HK-2 (cell line): ENCODE measurements around the gene NARS2.
"Not testable (repeated sequence)": the region's sequence is repeated elsewhere in the genome, so short reads cannot be mapped to it uniquely, and the experiment has no call there.

Experiments used
- DNase-seq: peaks from one replicate; pipeline ENCODE4 v3.0.0-alpha.2; 2018; ENCODE audit not compliant: unreplicated experiment

Gene NARS2

DNA sequence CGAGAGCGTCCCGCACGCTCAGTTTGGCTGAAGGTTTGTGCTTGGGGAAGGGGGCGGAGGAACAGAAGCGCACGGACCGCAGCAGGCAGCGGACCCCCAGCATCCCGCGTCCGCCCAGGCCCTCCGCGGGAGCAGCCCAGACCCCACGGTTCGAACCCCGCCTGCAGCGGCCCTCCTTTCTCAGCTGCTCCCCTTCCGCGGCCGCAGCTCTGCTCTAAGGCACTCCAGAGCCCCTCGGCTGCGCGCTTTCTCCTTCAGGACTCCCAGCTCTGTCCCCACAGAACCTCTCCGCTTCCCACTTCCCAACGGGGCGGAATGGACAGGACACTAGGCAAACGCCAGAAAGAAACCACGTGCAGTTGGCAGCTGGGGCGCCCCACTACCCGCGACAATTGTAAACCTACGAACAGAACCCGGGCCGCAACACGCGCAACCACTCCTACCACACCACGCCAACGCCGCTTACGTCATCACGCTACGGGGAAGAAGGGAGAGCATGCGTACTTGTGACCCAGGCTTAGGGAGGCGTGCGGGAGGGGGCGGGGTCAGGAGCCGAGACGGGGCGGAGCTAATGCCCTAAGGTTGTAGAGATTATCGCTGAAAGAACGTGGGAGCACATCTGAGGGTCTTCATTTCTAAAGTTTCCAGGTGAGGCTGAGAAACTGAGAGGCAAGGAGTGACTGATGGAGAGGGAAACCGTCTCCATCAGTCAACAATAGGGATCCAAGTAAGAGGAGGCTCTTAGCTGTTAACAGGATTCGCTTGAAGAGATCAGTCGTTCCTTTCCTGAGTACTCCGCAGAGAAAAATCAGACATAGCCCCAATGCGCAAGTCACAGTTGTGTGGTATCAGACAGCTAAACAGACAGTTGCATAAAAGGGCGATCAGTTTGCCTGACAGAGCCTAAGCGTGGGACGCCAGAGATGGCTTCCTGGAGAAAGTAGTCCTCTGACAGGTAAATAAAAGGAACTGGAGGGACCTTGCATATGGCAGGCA, at the start of gene NARS2:
Gene NARS2, minus strand, starts transcription at position 479 of the 996 bp plus-strand sequence. Its CDS starts 376 bp downstream, at position 103.
- DNase-seq, result peak; percentile 89

- no peak for DNase-seq
Measured at GRCh38 chr11:78622666-78623065, 48.0 kb upstream of the NARS2 start.

GRCh38 chr11:78620159-78620558, 45.5 kb upstream of the NARS2 start:
- DNase-seq, result no peak

- DNase-seq, result no peak
Measured at GRCh38 chr11:78615724-78616123, 41.1 kb upstream of the NARS2 start.

- DNase-seq, result no peak
Measured at GRCh38 chr11:78613378-78613813, 38.7 kb upstream of the NARS2 start.

DNA sequence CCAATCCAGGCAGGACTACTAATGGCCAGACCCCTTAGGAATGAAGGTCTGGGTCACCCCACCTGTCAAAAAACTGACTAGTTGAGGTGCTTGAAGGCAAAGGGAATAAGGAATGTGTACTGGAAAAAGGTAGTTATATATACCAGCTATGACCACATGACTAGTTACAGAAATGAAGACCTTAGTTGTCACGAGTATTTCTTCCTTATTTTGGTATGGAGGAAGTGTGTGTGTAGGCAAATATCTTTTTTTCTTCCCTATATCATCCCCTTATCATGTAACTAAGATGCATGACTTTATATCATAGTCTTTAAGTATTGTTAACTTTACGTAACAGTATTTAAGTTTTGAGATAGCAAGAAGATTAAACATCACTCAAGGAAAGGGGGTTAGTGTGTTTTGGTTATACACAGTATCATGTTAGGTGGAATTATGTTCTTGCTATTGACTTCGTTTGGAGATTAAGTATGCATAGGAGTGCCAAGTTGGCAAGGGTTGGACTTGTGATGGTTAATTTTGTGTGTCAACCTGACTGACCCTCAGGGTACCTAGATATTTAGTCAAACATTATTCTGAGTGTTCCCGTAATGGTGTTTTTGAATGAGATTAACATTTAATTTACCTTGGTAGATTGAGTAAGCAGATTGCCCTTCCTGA, 38.2 kb upstream of the NARS2 start:
- DNase-seq, result no peak

- DNase-seq, result not testable (repeated sequence)
Measured at GRCh38 chr11:78609321-78609720, 34.7 kb upstream of the NARS2 start.

- no peak for DNase-seq
Measured at GRCh38 chr11:78607696-78608095, 33.0 kb upstream of the NARS2 start.

DNA sequence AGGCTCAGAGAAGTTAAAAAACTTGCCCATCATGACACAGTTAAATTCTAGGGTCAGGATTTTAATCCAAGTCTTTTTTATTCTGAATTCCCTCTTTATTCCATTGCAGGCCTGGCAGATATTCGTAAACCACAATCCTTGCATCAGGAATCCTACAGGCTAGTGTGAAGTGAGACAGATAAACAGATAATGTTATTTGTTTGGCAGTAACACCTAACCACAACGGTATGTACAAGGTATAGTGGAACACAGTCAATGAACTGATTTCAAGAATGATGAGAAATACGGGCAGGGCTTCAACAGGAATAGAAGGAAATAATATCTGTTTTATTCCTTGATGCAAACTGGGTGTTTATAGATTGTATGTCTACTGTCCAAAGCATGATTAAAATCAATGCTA, 32.0 kb upstream of the NARS2 start:
- no peak for DNase-seq

DNA sequence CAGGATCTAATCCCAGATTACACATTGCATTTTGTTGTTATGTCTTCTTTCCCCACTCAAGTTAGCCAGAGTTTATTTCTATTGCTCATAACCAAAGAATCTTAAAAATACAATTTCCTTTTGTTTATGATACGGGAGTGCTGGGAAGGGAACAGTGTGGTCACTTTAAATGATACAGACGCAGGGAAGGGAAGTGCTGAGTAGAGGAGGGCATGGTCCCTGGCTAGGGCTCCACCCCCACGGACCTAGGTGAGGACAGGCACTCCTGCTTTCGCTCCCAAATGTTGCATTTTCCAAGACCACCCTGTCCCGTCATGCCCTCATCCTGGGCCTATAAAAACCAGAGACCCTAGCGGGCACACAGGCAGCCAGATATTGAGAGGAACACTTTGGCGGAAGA, 30.6 kb upstream of the NARS2 start:
- DNase-seq, result no peak

GRCh38 chr11:78603792-78604191, 29.1 kb upstream of the NARS2 start:
- no peak for DNase-seq

DNA sequence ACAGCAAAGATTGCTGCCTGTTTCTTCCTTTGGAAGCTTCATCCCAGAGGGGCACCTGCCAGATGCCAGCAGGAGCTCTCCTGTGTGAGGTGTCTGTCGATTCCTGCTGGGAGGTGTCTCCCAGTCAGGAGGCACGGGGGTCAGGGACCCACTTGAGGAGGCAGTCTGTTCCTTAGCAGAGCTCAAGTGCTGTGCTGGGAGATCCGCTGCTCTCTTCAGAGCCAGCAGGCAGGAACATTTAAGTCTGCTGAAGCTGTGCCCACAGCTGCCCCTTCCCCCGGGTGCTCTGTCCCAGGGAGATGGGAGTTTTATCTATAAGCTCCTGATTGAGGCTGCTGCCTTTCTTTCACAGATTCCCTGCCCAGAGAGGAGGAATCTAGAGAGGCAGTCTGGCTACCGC, 28.1 kb upstream of the NARS2 start:
- DNase-seq, result not testable (repeated sequence)

DNA sequence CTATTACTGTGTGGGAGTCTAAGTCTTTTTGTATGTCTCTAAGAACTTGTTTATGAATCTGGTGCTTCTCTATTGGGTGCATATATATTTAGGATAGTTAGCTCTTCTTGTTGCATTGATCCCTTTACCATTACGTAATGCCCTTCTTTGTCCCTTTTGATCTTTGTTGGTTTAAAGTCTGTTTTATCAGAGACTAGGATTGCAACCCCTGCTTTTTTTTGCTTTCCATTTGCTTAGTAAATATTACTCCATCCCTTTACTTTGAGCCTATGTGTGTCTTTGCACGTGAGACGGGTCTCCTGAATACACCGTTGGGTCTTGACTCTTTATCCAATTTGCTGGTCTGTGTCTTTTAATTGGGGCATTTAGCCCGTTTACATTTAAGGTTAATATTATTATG, 26.4 kb upstream of the NARS2 start:
- not testable (repeated sequence) for DNase-seq

DNA sequence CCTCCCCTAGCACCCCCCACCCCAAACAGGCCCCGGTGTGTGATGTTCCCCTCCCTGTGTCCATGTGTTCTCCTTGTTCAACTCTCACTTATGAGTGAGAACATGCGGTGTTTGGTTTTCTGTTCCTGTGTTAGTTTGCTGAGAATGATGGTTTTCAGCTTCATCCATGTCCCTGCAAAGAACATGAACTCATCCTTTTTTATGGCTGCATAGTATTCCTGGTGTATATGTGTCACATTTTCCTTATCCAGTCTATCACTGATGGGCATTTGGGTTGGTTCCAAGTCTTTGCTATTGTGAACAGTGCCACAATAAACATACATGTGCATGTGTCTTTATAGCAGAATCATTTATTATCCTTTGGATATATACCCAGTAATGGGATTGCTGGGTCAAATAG, 22.9 kb upstream of the NARS2 start:
- not testable (repeated sequence) for DNase-seq

DNA sequence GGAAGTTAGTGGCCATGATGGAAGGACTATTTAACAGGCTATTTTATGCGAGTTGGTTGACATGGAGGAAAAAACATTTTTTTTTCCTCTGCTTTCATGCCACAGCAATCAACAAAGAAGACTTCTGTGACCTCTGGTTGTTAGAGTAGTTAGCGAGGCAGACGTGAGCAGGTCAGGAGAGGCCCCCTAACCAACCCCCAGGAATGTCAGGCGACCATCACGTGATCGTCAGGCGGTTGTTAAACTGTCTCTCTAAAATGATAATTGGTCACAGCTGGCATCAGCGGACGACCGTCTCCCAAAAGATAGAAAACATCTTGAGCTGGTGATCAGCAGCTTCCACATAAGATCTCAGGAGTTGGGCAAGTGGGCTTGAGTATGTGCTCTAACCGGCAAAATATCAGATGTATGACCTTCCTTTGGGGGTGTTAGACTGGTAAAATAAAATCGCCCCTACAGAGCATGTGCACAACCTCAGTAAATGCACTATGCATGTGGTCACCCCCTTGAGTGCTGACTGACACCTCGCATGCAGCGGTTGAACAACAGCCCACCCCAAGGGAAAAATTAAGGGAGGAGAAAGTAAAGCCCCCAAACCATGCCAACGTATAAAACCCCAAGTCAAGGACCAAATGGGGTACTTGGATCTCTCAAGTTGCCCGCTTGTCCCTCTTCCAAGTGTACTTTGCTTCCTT, 20.9 kb upstream of the NARS2 start:
- no peak for DNase-seq

DNA sequence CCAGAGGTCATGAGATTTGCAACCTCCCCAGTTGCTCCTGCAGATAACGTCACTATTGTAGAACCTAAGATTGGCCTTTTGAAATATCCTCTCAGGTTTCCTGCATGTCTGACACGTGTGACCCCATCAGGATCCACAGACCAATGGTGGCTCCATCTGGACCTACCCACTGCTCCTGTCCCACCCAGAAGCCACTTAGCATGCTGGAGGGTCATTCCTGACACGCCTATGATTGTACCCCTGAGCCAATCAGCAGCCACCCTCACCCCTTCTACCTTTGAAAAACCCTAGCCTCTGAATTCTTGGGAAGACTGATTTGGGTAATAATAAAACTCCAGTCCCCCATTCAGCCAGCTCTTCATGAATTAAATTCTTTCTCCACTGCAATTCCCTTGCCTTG, 20.1 kb upstream of the NARS2 start:
- no peak for DNase-seq

- DNase-seq, result no peak
Measured at GRCh38 chr11:78588517-78588916, 13.9 kb upstream of the NARS2 start.

DNA sequence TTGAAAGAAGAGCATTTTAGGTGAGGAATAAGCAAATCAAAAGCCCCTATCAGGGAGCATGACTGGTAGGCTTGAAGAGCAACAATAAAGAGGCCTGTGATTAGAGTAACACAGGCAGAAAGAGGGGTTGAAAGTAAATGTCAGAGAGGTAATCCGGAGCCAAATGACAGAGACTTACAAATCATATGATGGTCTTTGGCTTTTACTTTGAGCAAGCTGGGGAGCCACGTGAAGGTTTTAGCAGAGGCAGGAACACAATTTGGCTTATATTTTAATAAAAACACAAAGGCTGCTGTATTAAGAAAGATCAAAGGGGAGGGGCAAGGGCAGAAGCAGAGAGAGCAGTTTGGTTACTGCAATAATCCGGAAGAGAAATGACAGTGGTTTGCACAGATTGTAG, 12.8 kb upstream of the NARS2 start:
- DNase-seq, result no peak

- no peak for DNase-seq
Measured at GRCh38 chr11:78586452-78587046, 11.9 kb upstream of the NARS2 start.

GRCh38 chr11:78583889-78584288, 9.2 kb upstream of the NARS2 start:
- DNase-seq, result no peak

GRCh38 chr11:78577495-78577894, 2.8 kb upstream of the NARS2 start:
- no peak for DNase-seq

DNA sequence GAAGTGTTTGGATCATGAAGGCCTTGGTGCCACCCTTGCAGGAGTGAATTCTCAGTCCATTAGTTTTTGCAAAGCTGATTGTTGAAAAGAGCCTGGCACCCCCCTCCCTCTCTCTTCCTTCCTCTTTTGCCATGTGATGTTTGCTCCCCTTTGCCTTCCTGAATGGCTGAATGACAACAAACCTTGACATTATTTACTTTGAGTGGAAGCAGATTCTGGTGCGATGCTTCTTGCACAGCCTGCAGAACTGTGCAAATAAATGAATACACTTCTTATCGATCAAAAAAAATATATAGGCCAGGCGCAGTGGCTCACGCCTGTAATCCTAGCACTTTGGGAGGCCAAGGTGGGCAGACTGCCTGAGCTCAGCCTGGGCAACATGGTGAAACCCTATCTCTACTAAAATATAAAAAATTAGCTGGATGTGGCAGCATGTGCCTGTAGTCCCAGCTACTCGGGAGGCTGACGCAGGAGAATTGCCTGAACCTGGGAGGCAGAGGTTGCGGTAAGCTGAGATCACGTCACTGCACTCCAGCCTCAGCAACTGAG, 2.0 kb upstream of the NARS2 start:
- no peak for DNase-seq
